Fibroblast of the aortic adventitia (primary cell): ENCODE results near the gene TBC1D2B. TPM values are rescaled to one million over a fixed set of nuclear protein-coding genes. Genes with fewer than 3 reads are reported as not detected.

ENCODE experiments used
- DNase-seq: peaks from one replicate; pipeline ENCODE4 v3.0.0-alpha.2; 2010; ENCODE audit warnings: low read depth
- H3K4me3 ChIP-seq: 2 replicates; pipeline ENCODE4 v1.5.1; 2011; ENCODE audit warnings: low read depth, mild to moderate bottlenecking, control low read depth, low read length, moderate library complexity
- small RNA-seq: library from RNA; depleted of rRNA; stranded (forward); fragments of <200 nt; gene quantifications from one replicate; pipeline ENCODE3, GENCODE V24; 2012
- total RNA-seq: library from RNA; depleted of rRNA; stranded (reverse); fragments of >200 nt; gene quantifications from 2 replicates; pipeline ENCODE4 v1.2.3, GENCODE V29; 2012; ENCODE audit warnings: low replicate concordance
- TF ChIP-seq, protein P1 (sequence below): IDR thresholded peaks from 2 replicates; pipeline ENCODE4 v1.5.1; 2011; ENCODE audit warnings: mild to moderate bottlenecking, low read length, control low read depth, inconsistent platforms; ENCODE audit not compliant: insufficient read depth

TBC1D2B gene
- total RNA-seq, 1 donor: 28.9 TPM

DNA sequence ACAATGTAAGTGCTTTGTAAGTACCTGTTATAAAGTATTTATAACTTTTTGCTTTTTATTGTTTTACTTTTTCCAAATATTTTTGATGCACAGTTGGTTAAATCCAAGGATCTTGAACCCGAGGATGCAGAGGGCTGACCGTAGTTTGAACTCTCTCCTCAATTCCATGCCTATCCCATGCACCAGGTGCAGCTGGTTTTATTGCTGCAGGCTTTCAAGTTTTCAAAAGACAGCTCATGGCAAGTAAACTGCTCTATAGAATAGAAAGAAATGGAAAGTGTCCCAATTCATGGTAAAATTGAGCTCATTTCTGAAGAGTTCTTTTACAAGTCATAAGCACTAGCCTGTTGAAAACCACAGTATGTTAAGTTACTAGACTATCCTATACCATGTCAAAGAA is 131.9 kb downstream of the TBC1D2B start:
- H3K4me3 ChIP-seq: no peak overlapping the region
- TF ChIP-seq, protein P1, sequence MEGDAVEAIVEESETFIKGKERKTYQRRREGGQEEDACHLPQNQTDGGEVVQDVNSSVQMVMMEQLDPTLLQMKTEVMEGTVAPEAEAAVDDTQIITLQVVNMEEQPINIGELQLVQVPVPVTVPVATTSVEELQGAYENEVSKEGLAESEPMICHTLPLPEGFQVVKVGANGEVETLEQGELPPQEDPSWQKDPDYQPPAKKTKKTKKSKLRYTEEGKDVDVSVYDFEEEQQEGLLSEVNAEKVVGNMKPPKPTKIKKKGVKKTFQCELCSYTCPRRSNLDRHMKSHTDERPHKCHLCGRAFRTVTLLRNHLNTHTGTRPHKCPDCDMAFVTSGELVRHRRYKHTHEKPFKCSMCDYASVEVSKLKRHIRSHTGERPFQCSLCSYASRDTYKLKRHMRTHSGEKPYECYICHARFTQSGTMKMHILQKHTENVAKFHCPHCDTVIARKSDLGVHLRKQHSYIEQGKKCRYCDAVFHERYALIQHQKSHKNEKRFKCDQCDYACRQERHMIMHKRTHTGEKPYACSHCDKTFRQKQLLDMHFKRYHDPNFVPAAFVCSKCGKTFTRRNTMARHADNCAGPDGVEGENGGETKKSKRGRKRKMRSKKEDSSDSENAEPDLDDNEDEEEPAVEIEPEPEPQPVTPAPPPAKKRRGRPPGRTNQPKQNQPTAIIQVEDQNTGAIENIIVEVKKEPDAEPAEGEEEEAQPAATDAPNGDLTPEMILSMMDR: no peak
- DNase-seq: no peak

Small RNA genes within 50 kb of the gene (small RNA-seq; reads per million reads assigned to genes)
- gene RF00092: not detected

Other genes with a start within 250 kb of the TBC1D2B start
- gene SH2D7, start 14.8 kb upstream of the TBC1D2B start, total RNA-seq: not detected in 2 replicates
- 2.3 and 4.3 TPM in 2 replicates for gene CIB2, start 53.7 kb upstream of the TBC1D2B start, total RNA-seq
- 53.8 and 60.8 TPM in 2 replicates for gene IDH3A, start 71.7 kb upstream of the TBC1D2B start, total RNA-seq
- under 0.01 TPM in 1 of 2 replicates, not detected in the other for gene ACSBG1, start 156.9 kb upstream of the TBC1D2B start, total RNA-seq
- 0.65 and 2.3 TPM in 2 replicates for gene DNAJA4, start 186.9 kb upstream of the TBC1D2B start, total RNA-seq
- 56.7 and 62.1 TPM in 2 replicates for gene SKIC8, start 221.9 kb upstream of the TBC1D2B start, total RNA-seq